HG03060 (cell line): ENCODE measurements around the gene MRAS.

Source experiments
- ATAC-seq: cut with Tn5 transposase; IDR thresholded peaks from one replicate; pipeline ENCODE4 v1.9.1; 2021; ENCODE audit warnings: low read depth, moderate number of reproducible peaks; ENCODE audit not compliant: unreplicated experiment

Gene MRAS

DNA sequence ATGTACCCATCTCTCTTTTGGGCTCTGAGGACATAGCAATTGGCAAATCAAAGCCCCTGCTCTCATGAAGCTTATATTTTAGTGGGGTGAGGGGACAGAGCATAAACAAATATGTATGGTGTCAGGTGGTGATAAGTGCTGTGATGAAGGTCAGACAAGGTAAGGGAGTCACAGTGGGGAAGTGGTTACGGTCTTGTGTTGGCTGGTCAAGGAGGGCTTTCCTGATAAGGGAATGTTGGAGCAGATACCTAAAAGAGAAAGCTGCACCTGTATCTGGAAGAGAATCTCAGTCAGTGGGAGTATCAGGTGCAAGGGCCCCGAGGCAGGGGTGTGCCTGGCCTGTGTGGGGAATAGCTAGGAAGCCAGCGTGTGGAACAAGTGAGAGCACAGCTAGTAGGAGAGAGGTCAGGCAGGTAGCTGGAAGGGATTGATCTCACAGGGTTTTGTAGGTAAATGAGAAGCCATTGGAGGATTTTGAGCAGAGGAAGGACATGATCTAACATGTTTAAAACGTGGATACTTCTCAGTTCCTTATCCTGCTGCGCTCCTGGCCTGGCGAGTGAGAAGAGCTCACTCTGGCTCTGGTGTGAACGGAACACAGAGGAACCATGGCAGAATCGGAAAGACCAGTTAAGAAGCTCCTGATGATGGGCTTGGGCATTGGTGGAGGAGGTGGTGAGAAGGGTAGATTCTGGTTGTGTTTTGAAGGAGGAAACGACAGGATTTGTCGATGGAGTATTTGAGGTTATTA is 35.5 kb downstream of the MRAS start:
- no peak for ATAC-seq

- no peak for ATAC-seq
Measured at GRCh38 chr3:138384531-138384930, 36.2 kb downstream of the MRAS start.

- no peak for ATAC-seq
Measured at GRCh38 chr3:138384976-138385375, 36.6 kb downstream of the MRAS start.

DNA sequence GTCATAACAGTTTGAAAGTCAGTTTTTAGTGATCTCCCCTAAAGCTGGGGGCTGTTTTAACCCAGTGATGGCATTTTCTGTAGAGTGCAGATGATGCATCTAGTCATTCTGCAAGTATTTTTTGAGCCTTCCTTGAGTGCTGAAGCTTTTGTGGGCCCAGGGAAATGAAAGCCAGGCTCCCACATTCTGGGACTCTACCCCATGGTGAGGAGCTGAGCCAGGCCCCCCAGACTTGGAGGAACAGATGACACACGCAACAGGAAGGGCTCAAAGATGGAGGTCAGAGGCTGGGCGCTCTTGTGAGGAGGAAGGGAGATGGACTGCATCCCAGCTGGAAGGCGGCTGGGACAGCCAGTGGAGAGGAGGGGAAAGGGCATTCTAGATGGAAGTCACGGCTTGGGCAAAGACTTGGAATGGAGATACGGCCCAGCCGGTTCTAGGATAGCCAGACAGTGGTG is 40.8 kb downstream of the MRAS start:
- ATAC-seq: no peak

DNA sequence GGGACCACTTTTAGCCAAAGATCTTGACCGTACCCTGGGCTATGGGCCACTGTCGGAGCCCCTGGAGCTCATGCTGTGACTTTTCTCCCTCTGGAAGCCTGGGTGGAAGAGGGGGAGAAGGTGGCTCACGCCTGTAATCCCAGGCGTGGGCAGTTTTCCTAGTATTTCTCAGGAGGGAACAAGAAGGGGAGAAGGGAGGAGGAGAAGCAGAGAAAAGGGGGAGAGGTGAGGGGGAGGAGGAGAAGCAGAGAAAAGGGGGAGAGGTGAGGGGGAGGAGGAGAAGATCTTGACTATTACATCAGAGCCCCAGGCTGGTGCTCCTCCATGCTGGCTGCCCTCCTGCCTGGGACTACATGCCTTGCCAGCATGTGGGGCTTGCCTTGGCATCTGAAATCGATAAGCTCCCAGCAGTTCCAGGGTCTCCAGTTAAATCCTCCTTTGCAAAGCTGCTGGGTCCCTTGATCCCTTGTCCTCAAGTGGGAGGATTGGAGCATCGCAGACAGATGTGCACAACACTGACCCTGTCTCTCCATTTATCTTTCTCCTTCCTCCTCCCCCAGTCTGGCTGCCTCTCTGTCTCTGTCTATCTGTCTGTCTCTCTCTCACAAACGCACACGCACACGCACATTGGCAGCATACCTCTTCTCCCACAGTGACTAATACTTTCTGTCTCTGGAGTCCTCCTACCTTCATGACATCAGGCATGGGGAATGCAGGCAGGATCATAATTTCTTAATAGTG is 41.6 kb downstream of the MRAS start:
- ATAC-seq: no peak

GRCh38 chr3:138390582-138390932 is 42.2 kb downstream of the MRAS start:
- no peak for ATAC-seq

DNA sequence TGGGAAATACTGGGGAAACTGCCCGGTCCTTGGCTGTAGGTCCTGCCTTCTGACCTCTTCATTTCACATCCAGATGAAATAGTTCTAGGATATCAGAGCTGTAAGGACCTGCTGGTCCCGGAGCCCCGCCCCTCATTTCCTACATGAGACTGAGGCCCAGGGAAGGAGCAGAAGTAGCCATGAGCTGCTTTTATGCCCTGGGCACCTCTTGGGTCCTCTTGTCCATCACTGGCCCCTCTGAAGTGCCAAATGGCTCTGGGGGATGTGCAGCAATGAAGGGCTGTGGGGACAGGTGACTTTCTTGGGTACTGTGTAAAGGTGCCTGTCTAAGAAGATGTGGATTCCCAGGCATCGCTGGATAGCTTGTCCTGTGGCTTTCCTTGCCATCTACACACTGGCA is 45.8 kb downstream of the MRAS start:
- ATAC-seq: no peak

DNA sequence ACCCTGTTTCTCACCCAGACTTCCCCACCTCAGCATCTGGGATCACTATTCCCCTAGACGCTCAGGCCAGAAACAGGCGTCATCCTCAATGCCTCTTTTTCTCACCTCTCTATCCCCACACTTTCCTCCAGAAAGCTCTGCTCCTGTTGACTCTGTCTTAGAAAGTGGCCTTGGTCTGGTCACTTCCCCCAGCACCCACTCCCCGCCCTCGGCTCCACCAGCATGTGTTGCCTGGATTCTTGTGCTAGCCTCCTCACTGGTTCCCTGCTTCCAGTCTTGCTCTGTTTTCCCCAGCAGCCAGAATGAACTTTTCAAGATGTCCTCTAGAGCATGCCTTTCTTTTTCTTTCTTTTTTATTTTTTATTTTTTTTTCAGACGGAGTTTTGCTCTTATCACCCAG is 46.3 kb downstream of the MRAS start:
- no peak for ATAC-seq

GRCh38 chr3:138395865-138396751 is 47.7 kb downstream of the MRAS start:
- no peak for ATAC-seq

GRCh38 chr3:138396752-138397410 is 48.5 kb downstream of the MRAS start:
- ATAC-seq: no peak

- ATAC-seq: no peak
Measured at GRCh38 chr3:138397983-138398382, 49.6 kb downstream of the MRAS start.

DNA sequence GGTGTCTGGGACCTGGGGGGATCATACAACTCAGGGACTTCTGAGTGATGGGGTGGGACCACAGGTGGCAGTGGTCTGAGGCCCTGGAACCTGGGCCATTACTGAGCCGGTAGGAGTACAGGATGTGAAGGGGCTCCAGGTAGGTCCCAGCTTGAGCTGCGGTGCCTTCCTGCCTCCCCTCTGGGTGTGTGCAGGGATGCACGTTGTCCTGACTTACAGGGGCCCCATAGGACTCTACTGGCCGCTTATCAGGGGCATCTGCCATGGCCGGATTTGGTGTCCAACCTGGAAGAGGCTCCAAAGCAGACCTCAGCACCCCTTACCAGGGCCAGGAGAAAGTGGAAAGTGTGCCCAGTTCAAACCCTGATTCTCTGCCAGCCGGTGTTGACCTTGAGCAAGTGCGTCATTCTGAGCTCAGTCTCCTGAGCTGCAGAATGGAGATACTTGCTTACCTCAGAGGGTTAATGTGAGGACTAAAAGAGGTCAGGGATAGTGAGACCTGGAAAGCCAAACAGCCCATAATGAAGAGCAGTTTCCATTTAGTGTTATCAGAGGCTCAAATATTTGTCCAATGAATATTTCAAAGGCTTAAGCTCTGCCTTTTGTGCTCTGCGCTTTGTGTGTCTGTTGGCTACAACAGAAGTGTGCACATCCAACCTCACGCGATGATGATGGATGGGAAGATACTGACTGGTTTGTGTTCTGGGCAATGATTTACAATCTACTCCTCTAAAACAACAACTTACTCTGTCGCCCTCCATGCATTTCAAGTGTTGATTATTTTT is 50.6 kb downstream of the MRAS start:
- no peak for ATAC-seq

- no peak for ATAC-seq
Measured at GRCh38 chr3:138399766-138400165, 51.4 kb downstream of the MRAS start.

- ATAC-seq: no peak
Measured at GRCh38 chr3:138400651-138401070, 52.3 kb downstream of the MRAS start.

- ATAC-seq: no peak
Measured at GRCh38 chr3:138401834-138402233, 53.5 kb downstream of the MRAS start.

DNA sequence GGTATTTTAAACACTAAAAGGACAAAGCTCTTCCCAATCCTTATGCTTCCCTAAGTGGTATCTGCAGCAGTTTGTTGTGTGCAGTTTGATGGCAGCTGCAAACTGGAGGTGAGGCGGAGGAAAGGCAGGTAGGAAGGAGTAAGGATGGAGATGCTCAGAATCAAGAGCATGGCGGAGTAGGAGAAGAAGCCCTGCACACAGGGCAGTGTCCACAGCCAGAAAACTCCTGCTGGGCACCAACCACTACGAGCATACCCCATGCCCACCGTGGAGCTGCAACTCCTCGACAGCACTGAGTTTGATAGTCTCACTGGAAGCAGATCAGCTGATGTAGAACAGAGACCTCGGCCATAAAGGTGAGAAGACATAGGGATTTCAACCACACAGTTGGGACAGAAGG is 55.7 kb downstream of the MRAS start:
- no peak for ATAC-seq

DNA sequence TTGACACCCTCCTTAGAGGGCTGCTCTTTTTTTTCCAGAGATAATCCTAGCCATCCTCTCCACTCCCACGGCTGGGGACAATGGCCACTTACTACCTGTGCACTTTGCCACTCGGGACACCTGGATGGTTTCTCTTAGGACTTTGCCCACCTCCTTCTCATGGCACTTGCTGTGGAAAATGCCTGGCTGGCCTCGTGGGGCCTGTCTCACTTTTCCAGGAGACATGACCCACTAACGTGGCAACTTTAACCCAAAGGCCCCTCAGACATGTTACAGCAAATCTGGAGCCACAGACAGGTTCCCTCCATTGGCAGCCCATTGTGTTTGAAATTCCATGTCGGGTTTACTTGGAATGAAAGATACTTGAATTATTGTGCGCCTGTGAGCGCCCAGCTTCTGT is 56.6 kb downstream of the MRAS start:
- ATAC-seq: no peak

- no peak for ATAC-seq
Measured at GRCh38 chr3:138405486-138405885, 57.1 kb downstream of the MRAS start.

GRCh38 chr3:138406606-138407005 is 58.2 kb downstream of the MRAS start:
- ATAC-seq: no peak
